HFF-Myc (cell line): Measurements from ENCODE around the gene ADAR.

Experiments
- DNase-seq: peaks from one replicate; pipeline ENCODE4 v3.0.0-alpha.2; 2011; ENCODE audit warnings: low read depth; ENCODE audit errors: extremely low read depth
- H3K4me3 ChIP-seq: replicated peaks from 2 replicates; pipeline ENCODE4 v1.5.1; 2011; ENCODE audit warnings: low read depth, mild to moderate bottlenecking, control low read depth, low read length
- CTCF ChIP-seq: IDR thresholded peaks from 2 replicates; pipeline ENCODE4 v1.5.1; 2012; ENCODE audit warnings: mild to moderate bottlenecking, low read depth, low read length, control low read depth; ENCODE audit errors: missing control alignments

Gene ADAR

DNA sequence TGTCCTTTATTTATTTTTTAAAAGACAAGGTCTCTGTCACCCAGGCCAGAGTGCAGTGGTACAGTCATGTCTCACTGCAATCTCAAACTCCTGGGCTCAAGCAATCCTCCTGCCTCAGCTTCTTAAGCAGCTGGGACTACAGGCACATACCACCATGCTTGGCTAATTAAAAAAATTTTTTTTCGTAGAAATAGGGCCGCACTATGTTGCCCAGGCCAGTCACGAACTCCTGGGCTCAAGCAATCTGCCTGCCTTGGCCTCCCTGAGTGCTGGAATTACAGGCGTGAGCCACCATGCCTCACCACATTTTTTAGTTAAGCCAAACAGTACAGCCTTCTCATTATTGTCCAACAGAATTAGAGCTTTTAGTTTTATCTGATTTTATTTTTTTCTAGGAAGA lies 7.4 kb upstream of the ADAR start:
- H3K4me3 ChIP-seq, result no peak overlapping the region
- no peak for TF ChIP-seq CTCF
- no peak for DNase-seq

GRCh38 chr1:154614901-154615300 lies 6.9 kb upstream of the ADAR start:
- no peak overlapping the region for H3K4me3 ChIP-seq
- no peak for TF ChIP-seq CTCF
- DNase-seq, result no peak

- DNase-seq, result no peak
- H3K4me3 ChIP-seq, result no peak overlapping the region
- TF ChIP-seq CTCF, result no peak
Measured at GRCh38 chr1:154614247-154614646, 6.3 kb upstream of the ADAR start.

- no peak overlapping the region for H3K4me3 ChIP-seq
- no peak for DNase-seq
- no peak for TF ChIP-seq CTCF
Measured at GRCh38 chr1:154611150-154611862, 3.3 kb upstream of the ADAR start.

- no peak for TF ChIP-seq CTCF
- H3K4me3 ChIP-seq, result no peak overlapping the region
- no peak for DNase-seq
Measured at GRCh38 chr1:154609398-154610380, 1.7 kb upstream of the ADAR start.

DNA sequence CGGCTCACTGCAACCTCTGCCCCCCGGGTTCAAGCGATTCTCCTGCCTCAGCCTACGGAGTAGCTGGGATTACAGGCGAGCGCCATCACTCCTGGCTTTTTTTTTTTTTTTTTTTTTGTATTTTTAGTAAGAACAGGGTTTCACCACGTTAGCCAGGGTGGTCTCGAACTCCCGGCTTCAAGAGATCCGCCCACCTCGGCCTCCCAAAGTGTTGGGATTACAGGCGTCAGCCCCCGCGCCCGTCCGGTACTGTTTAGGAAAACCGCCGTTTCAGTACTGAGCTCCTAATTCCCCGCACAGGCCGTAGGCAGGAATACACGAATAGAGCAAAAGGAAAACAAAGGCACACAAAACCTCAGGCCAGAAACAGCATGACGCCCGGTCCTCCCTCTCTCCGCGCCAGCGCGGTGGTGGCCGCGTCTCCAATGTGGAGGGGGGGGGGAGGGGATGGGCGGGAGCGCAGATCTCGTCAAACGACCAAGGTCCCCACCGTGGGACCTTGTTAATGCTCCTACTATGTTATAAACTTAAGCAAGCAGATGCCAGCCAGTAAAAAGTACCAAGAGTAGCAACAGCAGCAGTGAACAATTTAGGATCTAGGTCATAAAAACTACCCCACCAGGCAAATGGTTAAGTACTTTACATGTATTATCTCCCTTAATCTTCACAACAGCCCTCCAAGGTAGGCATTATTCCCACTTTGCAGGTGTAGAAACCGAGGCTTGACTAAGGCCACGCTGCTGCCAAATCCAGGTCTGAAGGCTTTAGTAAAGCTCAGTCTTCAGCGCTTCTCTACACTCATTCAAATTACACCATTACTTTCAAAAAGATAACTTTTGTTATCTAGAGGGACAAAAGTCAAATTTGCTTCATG lies 648 bp upstream of the ADAR start:
- peak overlapping the region; percentile 74 for H3K4me3 ChIP-seq
- DNase-seq, result no peak
- no peak for TF ChIP-seq CTCF
